ENCODE data around the gene POMT2.
"Not testable (repeated sequence)": the region's sequence is repeated elsewhere in the genome, so short reads cannot be mapped to it uniquely, and the experiment has no call there.

The POMT2 gene

DNA sequence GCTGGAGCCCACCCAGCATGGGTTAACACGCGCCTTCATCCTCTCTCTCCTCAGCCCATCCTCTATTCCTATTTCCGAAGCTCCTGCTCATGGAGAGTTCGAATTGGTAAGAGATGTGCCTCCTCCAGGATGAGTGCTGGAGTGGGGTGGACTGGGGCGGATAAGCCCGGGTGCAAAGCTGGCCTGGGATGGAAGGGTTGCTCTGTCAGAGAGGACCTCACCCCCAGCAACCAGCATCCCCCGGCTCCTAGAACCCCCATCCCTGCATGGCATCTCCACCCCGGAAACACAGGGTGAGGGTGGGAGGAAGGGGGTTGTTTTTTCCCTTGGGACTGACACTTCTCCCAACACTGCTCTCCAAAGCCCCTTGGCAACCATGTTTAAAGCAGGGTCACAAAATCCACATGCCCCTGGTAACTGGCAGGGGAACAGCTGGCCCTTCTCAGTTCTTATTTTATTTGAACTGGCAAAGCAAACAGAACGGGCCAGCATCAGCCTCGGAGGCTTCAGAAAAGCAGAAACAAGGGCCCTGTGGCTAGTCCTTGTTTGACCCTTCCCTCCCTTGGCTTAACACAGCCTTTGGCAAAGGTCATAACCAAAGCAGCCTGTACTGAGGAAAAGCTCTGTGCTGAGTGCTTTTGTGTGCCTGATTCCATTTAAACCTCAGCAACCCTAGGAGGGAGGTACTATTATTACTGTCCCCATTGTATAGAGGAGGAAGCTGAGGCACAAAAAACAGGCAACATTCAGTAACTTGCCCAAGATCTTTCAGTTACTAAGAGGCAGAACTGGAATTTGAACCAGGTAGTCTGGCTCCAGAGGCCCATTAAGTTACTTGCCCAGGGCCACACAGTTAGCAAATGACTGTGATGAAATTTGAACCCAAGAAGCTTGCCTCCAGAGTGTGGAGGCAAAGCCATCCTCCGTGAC is 4.4 kb upstream of the POMT2 start:
- DNase-seq (ENCODE audit: low spot score): no peak

DNA sequence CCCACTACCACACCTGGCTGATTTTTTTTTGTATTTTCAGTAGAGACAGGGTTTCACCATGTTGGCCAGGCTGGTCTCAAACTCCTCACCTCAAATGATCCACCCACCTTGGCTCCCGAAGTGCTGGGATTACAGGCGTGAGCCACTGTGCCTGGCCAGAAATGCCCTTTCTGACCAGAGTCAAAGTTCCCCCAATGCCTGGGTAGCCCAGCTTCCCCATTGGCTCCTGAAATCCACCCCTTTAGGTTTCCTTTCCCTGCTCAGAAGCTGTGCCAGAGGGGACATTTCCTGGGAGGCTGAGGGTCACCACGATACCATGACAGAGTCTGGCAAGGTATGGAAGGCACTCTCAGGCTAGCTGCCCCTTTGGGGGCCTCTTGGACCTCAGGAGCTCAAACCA is 3.6 kb upstream of the POMT2 start:
- DNase-seq (ENCODE audit: low spot score): no peak

DNA sequence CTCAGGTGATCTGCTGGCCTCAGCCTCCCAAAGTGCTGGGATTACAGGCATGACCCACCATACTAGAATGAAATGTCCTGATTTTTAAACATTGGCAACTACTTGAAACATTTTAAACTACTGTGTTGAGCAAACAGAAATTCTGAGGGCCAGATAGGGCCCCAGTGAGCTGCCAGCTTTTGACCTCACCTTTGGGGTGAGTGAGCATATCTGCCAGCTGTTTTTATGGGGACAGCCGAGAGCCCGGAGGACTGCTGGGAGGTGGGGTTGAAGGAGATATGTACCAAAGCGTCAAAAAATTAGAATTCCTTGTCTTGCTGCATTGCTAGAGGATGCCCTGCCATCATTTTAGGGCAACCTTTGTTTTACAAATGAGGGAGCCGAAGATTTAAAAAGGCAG is 2.9 kb upstream of the POMT2 start:
- no peak for DNase-seq (ENCODE audit: low spot score)

DNA sequence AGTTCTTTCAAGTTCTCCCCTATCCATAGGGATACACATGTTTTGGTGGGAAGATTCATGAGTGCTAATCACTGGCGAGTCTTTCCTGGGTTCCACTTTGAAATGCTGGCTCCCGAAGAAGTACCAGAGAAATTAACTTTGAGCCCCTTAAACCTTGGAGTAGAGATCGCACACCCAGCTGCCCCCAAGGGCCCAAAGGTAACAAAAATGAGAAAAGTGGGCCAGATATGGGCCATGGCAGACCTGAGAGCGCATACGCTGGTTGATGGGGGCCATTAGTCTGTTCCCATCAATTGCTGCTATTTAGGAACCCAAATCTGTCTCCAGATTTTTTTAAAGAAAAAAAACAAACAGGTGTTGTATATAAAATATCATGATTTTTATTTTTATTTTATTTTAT is 2.3 kb upstream of the POMT2 start:
- no peak for DNase-seq (ENCODE audit: low spot score)

DNA sequence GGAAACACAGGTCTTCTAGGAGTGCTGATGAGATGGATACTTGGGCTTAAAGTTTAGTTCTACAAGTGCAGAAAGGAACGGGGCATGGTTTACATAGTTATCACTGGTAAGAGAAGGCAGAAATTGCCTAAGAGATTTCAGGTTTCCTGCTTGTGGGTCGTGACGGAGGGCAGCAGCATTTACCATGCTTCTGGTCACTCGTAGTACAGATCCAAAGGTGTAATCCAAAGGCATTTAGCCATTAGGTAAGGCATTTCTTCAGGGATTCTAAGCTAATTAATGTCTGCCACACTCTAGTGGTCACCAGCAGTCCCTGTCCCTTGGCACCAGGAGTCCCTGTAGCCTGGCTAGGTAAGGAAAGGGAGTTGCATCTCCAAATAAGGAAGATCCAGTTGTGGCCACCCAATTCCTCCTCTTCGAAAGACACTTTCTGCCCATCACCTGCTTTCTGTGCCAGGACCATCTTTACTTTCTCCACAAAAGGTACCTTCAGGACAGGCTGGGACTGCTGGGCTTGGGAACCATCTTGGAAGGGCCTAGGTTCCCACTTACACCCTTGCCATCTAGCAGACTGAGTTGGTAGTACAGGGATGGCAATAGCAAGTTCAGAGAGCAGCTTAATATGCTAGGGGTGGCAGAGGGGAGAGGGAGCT is 1.7 kb upstream of the POMT2 start:
- DNase-seq (ENCODE audit: low spot score): no peak

DNA sequence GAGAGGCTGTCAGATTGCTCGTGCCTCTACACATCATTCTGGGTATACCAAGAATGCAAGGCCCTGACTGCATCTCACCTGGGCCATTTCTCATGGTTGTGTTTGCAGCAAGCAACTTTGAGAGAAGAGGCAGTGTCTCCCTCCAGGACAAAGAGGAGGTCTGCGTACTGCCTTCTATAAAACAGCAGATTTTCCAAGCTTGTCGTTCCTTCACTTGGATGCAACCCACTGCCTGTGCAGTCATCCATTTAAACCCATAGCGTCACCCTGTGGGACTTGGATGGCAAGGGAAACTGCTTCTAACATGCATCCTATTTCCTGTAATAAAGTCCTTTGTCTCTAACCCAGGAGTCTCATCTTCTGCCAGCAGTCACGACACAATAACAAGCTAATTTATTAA is 1.3 kb downstream of the POMT2 start:
- DNase-seq (ENCODE audit: low spot score): no peak

DNA sequence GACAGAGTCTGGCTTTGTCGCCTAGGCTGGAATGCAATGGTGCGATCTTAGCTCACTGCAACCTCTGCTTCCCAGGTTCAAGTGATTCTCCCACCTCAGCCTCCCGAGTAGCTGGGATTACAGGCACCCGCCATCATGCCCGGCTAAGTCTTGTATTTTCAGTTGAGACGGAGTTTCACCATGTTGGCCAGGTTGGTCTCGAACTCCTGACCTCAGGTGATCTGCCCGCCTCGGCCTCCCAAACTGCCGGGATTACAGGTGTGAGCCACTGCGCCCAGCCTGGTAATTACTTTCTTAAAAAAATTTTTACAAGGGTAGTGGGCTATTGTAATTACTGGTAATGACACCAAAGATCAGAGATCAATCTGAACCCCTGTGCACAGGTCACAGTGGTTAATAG is 1.9 kb downstream of the POMT2 start:
- DNase-seq (ENCODE audit: low spot score): not testable (repeated sequence)

DNA sequence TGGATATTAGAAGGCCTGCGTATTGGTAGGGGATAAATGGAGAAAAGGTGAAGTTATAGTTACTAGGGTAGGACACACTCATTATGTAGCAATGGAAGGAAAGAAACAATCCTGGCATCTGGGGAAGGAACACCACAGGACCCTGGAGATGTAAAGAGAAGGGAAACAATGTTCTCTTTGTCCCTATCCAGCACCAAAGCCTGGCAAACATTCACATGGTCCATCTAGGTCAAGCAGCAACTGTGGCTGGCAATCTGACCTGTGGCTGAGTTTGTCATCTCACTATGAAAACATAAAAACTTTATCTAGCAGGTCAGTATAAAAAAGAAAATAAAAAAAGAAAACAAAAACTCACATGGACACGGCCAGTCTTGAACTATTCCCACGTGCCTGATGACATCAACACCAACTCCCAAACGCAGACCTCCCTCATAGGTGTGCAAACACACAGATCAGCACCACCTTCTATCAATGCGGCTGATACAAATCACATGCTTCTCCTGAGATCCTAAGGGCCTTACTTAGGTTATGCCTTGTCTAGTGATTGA is 2.6 kb downstream of the POMT2 start:
- no peak for DNase-seq (ENCODE audit: low spot score)

DNA sequence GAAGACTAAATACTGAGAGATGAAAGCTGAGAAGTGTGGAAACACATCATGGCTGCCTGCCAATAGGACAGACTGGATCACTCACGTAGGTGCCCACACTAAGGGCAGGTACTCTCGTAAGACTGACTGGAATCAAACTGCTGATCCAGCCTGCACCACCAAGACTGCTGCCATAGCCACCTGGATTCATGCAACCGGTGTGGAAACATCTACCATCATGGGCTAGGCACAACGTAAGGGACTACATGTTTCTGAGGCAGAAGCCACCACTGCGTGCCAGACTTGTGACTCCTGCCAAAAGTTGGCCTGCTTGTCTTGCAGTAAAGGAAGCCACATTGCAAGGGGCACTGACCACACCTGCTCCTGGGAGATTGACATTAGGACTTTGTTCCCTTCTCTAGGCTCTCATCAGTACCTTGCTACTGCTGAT is 3.8 kb downstream of the POMT2 start:
- DNase-seq (ENCODE audit: low spot score): no peak

DNA sequence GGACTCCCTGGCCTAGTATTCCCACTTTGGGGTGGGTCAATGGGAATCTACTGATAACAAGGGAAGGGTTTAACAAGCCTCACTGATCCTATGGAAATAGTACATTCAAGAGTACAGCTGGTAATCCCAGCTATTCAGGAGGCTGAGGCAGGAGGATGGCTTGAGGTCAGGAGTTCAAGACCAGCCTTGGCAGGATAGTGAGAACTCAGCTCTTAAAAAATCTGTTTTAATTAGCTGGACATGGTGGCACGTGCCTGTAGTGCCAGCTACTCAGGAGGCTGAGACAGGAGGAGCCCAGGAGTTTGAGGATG is 4.5 kb downstream of the POMT2 start:
- DNase-seq (ENCODE audit: low spot score): no peak

DNA sequence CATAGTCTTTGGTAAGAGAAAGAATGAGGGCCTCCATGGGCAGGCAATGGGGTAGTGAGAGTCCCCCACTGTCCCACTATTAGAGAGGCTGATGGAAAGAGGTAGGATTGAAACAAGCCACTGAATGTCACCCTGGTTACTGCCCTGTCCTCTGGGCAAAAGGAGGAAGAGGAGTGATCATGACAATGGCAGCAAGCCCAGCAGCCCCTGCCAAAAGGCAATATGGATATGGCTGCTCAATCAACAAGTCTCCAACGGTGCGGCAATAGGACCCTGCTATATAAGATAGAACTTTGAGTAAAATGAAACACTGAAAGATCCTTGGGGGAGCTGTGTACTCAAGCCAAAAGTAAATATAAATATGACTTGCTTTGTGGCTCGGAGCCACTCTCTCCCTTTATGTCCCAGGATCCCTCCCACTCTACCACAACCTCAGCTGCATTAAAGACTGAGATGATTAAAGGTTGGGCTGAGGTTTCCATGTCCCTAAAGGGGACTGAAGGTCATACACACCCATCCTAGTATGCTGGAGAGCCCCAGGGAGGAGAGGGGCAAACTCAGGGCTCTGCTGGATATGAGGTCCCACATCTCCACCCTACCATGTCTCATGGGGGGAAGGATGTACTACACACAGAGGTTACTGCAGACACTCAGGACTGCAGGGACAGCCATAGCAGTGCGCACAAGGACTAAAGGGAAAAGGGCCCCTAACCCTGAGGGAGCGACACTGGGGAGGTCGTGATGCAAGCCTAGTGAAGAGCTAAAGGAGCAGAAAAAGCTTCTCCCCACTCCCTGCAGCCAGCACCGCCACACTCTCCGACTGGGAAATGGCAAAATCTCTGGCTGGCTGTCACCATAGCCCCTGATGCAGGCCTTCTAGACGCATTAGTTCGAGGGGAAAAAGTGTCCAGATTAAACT is 5.9 kb downstream of the POMT2 start:
- DNase-seq (ENCODE audit: low spot score): no peak

DNA sequence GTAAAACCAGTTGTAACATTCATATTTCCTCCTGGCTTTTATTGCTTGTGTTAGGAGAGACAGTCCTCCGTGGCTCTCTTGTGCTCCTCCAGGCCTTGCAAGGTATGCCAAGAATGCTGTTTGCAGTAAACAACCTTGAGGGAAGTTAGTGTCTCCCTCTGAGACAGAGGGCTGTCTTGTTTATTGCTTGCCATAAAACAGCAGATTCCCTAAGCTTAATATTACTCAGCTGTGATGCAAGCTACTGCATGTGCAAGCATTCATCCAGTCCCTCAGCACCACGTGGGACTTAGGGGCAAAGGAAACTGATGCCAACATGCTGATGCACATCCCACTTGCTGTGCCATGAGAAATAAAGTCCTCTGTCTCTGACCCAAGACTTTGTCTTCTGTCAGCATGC is 6.6 kb downstream of the POMT2 start:
- DNase-seq (ENCODE audit: low spot score): no peak

DNA sequence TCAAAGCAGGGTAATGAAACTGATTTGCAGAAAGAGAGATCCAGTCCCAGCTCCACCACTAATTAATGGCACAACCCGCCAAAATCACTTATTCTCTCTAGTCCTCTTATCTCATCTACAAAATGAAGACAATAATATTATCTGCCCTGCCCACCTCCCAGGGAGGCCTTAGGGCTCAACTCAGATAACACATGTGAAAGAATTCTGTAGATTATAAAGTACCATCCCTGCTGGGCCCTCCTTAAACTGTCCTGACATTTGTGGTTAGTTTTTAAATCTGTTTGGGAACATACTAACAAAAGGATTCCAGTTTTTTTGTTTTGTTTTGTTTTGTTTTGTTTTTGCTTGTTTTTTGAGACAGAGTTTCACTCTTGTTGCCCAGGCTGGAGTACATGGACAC is 7.3 kb downstream of the POMT2 start:
- no peak for DNase-seq (ENCODE audit: low spot score)

DNA sequence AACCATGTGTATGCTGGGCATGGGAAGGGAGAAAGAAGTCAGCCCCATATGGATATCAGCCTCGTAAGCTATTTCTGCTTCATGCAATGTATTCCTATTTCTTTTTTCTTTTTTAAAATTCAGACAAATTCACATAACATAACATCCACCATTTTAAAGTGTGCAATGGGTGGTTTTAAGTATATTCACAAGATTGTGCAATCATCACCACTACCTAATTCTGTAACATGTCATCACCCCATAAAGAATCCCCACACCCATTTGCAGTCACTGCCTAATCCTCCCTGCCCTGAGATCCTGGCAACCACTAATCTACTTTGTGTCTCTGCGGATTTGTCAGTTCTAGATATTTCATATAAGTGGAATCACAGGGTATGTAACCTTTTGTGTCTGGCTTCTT is 9.5 kb downstream of the POMT2 start:
- no peak for DNase-seq (ENCODE audit: low spot score)

DNA sequence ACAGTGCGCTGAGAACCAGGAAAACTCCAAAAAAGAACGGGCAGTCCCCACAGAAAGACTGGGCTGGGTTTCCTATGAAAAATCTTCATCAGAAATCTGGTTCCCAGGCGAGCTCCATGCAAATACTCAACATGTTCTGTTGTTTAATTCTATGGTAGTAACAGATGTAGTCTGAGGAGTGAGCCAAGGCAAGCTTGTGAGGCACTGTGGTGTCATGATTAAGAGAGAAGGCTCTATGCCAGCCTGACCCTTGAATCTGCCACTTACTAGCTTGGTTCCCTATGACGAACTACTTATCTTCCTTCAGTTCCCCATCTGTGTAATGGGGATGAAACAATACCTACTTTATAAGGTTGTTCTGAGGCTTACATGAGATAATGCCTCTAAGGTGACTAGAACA is 10.7 kb downstream of the POMT2 start:
- DNase-seq (ENCODE audit: low spot score): no peak

DNA sequence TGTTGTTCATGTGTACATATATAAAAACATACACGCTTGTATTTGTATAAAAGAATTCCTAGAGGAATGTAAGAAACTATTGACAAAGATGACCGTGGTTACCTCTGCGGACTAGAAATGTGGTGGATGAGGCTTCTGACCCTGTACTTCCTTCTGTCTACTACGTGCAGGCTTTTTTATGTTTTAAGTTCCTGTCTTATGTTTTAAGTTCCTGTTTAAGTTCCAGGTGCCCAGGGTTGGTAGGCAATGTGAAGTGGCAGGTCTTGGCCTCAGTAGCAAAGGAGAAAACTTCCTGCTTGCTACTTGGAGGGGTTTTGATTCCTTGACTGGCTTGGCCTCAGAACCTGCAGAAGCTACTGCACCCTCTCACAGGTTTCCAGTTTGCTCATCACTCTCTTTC is 11.6 kb downstream of the POMT2 start:
- DNase-seq (ENCODE audit: low spot score): no peak

DNA sequence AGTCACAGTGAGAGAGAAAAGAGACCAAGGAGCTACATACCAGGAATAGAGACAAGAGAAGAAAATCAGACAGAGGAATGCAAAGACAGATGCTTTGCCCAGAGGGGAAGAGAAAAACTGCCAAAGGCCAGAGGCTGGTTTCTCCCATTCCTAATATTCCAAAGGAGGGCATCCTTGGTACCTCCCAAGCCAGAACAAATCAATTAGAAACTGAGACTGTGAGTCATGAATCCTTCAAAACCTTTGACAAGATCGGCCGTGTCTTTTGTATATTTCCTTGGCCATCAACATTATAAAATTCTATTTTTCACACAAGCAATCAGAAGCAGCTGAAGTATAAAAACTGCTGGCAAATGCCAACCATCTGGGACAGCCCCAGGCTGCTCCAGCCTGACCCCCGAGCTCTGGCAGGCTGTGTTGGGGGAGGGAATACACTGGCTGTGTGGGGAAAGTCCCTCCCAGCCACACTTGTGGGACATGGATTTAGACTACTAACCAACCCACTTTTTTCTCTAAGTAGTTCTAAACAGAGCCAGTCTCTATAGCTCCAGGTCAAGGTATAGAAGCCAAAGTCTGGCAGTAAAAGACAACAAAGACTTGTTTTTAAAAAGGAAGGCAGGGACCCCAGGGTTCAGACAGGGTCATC is 13.7 kb downstream of the POMT2 start:
- DNase-seq (ENCODE audit: low spot score): no peak

DNA sequence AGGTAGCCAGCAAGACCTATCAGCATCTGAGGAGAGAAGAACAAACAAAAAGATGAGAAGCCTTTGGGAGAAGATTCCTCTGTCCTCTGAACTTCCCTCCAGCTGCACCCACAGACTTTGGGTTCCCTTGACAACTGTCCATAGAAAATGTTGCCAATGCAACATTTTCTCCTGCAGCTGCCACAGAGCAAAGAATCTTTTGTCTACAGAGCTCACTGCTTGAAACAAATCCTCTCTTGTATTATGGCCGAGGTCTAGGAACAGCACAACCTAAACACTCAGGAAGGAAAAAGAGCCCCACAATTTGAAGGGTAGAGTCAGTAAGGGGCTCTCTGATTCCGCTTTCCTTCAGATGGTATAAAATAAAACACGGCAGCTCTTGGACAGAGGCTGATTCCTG is 14.3 kb downstream of the POMT2 start:
- DNase-seq (ENCODE audit: low spot score): no peak

DNA sequence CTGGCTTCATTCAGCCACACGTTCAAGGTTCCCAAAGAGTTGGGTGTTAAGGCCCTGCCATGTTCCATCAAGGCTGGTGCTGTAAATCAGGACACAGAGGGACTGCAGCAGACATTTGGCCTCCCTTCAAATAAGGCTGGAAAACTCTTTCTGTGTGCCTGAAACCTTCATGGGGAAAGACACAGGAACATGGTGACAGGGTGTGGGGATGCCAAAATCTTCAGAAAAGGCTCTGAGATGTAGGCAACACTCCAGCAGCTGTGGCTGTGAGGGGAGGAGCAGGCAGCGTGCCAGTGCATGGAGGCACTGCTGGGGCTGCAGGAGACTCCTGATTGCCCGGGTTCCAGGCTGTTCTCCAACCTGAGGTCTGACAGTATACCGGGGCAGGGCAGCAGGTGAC is 15.0 kb downstream of the POMT2 start:
- DNase-seq (ENCODE audit: low spot score): no peak

DNA sequence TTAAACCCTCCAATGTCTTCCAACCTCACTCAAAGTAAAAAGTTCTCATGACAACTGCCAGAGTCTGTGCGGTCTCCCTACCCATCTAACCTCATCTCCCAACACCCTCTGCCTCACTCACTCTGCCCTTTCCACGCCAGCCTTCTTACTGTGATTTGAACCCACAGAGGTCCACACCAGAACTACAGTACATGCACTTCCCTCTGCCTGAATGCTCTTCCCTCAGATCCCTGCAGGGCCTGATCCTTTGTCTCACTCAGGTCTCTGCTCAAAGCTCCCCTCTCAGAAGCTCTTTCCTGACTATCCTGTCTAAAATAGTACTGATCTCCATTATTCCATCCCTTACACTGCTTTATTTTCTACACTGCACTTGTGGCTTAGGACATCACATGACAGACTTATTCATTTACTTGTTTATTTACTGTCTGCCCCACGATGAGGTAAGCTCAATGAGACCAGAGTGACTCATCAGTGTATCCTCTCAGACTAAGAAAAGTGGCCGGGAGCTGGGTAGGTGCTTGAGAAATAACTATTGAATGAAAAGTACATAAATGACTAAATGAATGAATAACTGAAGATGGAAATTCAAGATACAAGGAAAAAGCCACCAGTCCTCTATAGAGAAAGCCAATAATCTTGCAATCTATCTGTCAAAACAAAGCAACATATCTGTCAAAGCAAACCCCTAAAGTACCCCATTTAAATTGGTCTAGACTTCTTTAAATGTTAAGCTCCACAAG is 17.1 kb downstream of the POMT2 start:
- no peak for DNase-seq (ENCODE audit: low spot score)

DNA sequence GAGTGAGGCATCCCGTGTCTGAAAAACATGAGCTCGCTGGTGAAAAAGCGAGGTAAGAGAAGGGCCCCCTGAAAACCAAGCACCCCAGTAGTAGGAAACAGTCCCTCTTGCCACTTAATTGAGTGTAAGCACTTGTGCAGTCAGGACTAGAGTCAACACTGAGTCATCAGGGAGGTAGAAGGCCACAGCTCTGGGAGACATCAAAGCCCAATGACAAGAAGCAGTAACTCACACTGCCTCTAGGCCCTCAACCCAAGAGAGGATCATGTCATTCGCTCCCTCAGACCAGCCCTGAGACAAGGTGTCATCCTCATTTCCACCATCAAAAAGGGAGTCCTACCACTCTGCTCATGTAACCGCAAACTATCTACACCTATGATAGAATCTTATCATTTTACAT is 17.8 kb downstream of the POMT2 start:
- DNase-seq (ENCODE audit: low spot score): no peak

All from CD4-positive, alpha-beta T cell treated with Interleukin-6 at 100 ng/mL for 8 hours (primary cell).